Erythroblast (primary cell): ENCODE results near the gene UBE2O.

Experiments
- DNase-seq, 2 experiments: peaks; one replicate each; lab custom pipeline; 2025; lab: John Stamatoyannopoulos, UW
- GATA1 ChIP-seq: IDR thresholded peaks from 2 replicates; pipeline ENCODE4 v1.6.1; 2011; ENCODE audit warnings: low read depth, mild to moderate bottlenecking, control low read depth, low read length, moderate library complexity
- POLR2A ChIP-seq: IDR thresholded peaks from 2 replicates; pipeline ENCODE4 v1.6.1; 2011; ENCODE audit warnings: mild to moderate bottlenecking, low read length

Gene UBE2O

GRCh38 chr17:76492989-76493501, 40.1 kb upstream of the UBE2O start:
- no peak for DNase-seq

DNA sequence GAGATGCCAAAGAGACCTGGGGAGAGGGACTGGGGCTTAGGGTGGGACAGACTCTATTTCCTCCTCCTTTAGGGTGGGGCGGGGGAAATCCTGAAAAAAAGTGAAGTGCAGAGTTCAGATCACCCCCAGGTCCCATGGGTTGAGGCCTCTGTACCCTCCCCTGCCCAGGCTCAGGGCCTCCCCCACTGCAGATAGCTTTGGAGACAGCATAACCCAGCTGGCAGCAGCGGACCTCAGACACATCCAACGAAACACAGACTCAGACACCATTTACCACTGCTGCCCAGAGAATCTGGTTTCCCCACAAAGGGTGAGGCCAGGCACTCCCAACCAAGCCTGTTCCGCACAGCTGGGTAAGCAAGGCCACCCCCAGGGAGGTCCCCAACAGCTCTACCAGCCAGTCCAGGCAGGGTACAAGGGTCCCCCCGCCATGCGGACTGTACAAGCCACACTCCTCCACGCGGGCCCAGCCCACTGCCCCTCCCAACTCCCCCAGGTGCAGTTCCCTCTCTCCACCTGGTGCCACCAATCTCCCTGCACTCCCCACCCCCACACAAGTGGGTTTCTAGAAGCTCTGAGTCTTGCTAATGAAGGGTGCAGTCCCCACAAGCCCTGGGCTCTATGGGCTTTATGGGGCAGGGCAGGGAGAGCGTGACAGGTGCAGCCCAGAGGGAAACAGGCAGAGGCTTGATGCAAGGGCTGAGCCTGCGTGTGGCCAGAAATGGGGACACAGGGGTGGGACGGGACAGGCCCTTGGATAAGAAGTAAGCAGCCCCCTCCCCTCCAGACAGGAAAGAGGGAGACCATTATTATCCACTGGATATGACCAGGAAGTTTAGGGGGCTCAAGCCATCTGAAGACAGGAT, 39.4 kb upstream of the UBE2O start:
- no peak for DNase-seq
- TF ChIP-seq POLR2A (no peak), GATA1 (no peak)

More at GRCh38 chr17:76492989-76493501, 40.1 kb upstream of the UBE2O start:
- TF ChIP-seq POLR2A (no peak), GATA1 (no peak)

GRCh38 chr17:76491271-76492122, 38.5 kb upstream of the UBE2O start:
- TF ChIP-seq GATA1 (no peak), POLR2A (no peak)
- DNase-seq = no peak

DNA sequence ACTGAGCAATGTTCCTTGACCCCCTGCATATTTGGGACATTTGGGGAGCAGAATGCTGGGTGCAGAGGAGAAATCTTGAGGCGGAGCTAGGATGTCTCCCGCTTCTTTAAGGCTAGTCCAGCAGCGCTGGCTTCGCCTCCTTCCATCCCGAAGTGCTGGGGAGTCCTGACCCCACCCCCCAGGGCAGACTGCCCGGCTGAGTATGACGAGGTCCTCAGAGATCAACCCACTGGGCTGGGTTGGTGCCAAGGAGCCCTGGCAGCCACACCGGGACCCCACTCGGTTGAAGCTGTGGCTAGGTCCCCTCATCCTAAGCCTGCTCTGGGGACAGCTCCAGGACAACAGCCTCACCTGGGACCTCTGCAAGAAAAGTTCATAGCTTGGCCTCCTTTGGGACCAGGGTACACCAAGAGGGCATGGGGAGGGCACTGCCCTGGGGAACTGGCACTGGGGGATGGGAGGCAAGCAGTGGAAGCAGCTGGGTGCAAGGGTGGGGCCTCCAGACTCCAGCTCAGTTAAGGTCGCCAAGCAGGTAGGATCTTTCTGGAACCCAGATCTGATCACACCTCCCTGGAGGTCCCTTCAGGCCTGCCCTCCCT, 37.3 kb upstream of the UBE2O start:
- DNase-seq = no peak

DNA sequence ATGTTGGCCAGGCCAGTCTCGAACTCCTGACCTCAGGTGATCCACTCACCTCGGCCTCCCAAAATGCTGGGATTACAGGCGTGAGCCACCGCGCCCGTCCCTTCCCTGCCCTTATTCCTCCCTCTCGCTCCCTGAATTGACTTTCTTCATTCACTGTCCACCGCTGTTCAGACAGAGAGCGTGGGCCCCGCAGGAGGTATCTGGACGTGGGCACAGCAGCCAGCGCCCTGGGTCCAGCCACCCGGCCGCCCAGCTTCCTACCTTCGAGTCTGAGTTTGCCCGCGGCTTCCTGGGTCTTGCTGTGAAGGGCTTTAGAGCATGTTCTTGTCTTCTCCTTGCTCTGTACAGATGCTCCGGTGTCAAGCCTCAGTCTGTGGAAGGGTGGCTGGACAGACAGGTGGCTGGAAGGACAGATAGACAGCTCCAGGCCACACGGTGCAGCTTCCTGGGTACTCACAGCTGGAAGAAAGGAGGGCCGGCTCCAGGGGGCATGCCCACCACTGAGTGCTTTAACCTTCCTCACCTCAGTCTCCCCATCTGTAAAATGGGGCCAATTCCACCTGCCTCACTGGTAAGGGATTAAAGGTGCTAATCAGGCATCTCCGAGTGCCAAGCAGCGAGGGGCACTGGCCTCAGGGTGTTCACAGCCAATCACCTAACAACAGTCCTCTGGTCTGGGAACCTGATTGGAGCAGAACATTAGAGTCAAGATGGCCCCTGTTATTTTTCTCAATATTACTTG, 34.7 kb upstream of the UBE2O start:
- DNase-seq = no peak
- TF ChIP-seq GATA1 (no peak), POLR2A (no peak)

More for the DNA sequence above, 37.3 kb upstream of the UBE2O start:
- no peak for TF ChIP-seq POLR2A
- no peak for TF ChIP-seq GATA1

GRCh38 chr17:76485569-76485968, 32.6 kb upstream of the UBE2O start:
- TF ChIP-seq GATA1 (no peak), POLR2A (no peak)
- no peak for DNase-seq

GRCh38 chr17:76484228-76484725, 31.3 kb upstream of the UBE2O start:
- no peak for DNase-seq
- TF ChIP-seq POLR2A = no peak
- no peak for TF ChIP-seq GATA1

DNA sequence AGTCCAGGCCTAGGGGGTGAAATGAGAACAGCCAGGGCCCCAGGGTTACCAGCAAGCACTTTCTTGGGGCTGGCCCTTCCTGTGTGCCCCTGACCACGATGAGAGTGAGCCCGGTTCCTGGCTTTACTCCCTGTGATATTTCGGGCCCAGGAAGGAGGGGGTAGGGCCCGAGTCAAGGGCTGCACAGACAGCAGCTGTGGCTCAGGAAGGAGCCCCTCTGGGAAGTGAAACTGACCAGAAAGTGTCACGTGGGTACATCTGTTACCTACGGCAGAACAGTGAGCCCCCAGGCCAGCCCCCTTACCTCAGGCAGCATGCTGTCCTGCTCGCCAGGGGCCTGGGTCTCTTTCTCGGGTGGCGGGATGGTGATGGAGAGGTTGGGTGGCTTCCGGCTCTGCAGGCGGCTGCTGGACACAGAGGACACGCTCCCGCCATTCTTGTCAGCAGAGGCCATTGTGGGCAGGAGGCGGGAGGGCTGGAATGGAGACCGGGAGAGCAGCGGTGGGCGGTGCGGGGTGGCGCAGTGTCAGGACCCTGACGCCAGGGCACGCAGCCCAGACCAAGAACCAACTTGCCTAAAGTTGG, 28.2 kb upstream of the UBE2O start:
- no peak for DNase-seq
- TF ChIP-seq GATA1 (no peak), POLR2A (no peak)

GRCh38 chr17:76480632-76481031, 27.7 kb upstream of the UBE2O start:
- TF ChIP-seq POLR2A (no peak), GATA1 (no peak)
- DNase-seq = no peak

- TF ChIP-seq GATA1 = no peak
- no peak for TF ChIP-seq POLR2A
Observed at GRCh38 chr17:76479515-76480060, 26.6 kb upstream of the UBE2O start.

DNA sequence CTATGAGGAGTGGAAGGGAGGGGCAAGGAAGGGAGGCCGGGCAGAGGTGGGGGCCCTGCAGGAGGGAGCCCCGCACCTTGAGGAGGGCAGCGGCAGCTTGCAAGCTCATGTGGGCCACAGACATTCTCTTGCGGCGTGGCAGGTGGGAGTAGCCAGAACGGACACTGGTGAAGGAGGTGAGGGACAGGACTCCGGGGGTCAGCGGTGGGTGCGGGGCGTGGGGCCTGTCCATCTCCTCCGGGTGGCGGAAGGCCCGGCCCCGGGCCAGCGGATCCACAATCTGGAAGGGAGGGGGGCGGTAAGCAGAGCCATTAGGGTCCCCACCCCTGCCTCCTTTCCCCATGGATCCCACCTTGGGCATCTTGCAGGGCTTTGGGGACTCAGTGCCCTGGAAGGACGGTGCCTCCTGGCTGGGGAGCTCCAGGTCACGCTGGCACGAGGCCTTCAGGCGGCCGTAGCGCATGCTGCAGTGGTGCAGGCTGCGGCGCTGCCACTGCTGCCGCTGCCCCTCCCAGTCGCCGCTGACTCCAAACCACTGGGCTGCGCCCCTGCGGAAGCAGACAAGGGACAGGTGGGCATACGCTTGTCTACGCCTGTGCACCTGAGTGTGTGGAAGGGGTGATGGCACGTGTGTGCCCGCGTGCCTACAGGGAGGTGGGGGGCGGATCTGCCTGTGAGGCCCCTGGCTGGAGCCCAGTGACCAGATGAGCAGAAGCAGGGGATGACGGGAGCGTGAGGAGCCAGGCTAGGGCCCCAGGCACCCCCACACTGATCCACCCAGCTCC, 26.0 kb upstream of the UBE2O start:
- no peak for DNase-seq
- TF ChIP-seq GATA1 = no peak
- TF ChIP-seq POLR2A = no peak

More at GRCh38 chr17:76479515-76480060, 26.6 kb upstream of the UBE2O start:
- DNase-seq = no peak
